GM21528 (cell line): ENCODE data around the gene SYNE3.
"Not testable (repeated sequence)": the region's sequence is repeated elsewhere in the genome, so short reads cannot be mapped to it uniquely, and the experiment has no call there.

ENCODE experiments used
- ATAC-seq: cut with Tn5 transposase; IDR thresholded peaks from one replicate; pipeline ENCODE4 v1.9.1; 2021; ENCODE audit warnings: mild to moderate bottlenecking, moderate library complexity; ENCODE audit not compliant: unreplicated experiment, low FRiP score

Gene SYNE3

GRCh38 chr14:95524706-95525512 is 8.5 kb upstream of the SYNE3 start:
- no peak for ATAC-seq

- ATAC-seq: no peak
These were observed 7.5 kb upstream of the SYNE3 start for GRCh38 chr14:95523815-95524448.

DNA sequence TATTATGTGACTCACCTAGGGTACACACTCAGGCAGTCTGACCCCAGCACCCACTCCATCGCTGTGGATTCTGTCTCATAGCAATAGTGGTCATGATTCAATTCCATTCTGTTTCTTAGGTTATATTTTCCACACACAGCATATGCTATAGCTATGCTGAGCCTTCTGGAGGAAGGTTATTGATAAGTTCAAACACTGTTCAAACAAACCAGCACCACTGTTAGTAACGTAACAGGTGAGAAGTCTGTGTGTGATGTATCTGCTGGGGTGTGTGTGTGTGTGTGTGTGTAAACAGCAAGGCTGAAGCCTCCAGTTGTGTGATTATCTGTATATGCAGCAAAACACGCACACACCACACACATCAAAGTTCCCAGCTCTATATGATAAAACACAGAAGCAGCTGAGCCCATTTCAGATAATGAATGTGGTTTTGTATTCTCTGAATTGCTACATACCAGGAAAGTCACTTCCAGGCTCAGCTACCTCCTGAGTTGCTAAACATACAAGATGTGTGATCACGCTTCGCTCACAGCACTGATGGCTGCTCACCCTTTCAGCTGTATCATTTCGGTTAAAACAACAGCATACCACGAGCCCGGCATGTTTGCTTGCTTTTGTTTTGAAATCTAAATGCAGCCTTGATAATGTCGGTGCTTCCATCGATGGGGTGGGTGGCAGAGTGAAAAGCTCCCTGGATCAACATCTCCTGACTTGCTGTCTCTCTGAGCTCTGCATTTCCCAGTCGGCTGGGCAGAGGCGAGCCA is 6.8 kb upstream of the SYNE3 start:
- ATAC-seq: no peak

- ATAC-seq: no peak
These were observed 6.1 kb upstream of the SYNE3 start for GRCh38 chr14:95522556-95522955.

DNA sequence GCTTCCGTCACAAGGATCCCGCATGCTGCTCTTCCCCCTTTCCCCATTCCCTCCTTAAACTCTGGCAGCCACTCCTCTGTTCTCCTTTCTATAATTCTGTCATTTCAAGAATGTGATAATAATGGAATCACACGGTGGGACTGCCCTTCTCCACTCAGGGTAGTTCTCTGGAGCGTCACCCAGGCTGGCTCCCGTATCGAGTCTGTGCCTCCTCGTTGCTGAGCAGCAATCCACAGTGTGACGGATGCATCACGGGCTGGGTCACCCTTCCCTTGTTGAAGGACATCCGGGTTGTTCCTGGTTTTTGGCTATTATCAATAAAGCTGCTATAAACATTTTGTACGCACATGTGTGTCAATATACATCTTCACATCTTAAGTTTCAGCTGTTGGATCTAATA is 5.7 kb upstream of the SYNE3 start:
- ATAC-seq: no peak

- ATAC-seq: no peak
These were observed 4.6 kb upstream of the SYNE3 start for GRCh38 chr14:95521001-95521400.

DNA sequence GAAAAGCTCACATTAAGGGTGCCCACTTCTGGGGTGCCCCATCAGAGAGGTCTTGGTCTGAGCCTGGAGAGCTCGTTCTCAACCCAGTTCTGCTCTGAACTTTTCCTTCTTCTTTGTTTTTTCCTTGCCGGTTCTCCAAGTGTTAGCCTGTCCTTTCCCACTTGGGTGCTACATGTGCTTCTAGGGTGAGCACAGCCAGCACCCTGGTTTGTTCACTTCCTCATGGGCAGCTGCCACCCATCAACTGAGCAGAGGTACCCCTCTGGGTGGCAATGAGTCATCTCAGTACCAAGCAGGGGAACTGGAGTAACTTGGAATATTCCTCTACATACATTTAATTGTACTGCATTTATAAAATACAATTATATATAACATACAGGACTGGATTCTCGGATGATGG is 3.9 kb upstream of the SYNE3 start:
- no peak for ATAC-seq

DNA sequence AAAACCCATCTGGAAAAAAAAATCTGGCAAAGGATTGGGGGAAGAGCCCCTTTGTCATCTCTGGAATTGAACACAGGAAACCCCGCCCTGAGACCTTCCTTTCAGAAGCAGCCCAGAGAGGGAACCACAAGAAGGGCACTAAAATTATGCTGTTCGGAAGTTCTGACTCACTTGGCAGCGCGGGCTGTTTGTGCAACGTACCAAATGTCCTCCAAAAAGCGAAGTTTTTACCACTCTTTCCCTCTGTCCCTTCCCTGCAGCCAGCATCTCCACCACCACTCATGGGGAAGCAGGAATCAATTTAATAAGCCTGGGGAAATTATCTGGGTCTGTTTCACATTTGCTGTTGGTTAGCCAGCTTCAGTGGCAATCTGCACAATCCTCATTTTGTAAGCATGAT is 3.2 kb upstream of the SYNE3 start:
- no peak for ATAC-seq

DNA sequence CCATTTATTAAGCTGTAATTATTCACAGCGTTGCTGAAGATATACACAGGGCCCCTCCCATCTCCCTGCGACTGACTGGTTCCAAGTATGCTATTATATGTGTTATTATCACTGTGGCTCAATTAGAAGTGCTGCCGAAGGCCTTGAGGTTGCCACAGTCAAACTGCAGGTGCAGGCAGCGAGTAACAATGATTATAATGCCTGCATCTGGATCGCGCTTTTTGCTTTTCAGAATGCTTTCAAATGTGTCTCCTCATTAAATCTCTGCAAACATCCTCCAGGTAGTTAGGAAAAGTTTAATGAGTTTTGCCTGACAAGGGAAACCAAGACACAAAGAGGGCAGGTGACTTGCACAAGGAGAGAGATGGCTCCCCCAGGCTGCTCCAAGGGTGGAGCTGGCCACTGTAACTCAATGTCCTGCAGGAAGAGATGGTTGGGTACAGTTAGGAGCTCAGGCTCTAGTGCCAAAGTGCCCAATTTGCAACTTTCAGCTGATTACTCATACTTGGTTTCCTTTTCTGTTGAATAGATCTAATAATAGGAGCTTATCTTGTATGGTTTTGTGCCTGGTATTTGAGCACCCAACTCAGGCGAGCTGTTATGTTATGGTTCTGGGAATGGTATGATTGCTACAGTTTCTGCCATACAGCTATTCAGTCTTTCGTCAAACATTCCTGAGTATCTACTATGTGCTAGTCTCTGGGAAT is 1.7 kb upstream of the SYNE3 start:
- peak; percentile 22 for ATAC-seq

DNA sequence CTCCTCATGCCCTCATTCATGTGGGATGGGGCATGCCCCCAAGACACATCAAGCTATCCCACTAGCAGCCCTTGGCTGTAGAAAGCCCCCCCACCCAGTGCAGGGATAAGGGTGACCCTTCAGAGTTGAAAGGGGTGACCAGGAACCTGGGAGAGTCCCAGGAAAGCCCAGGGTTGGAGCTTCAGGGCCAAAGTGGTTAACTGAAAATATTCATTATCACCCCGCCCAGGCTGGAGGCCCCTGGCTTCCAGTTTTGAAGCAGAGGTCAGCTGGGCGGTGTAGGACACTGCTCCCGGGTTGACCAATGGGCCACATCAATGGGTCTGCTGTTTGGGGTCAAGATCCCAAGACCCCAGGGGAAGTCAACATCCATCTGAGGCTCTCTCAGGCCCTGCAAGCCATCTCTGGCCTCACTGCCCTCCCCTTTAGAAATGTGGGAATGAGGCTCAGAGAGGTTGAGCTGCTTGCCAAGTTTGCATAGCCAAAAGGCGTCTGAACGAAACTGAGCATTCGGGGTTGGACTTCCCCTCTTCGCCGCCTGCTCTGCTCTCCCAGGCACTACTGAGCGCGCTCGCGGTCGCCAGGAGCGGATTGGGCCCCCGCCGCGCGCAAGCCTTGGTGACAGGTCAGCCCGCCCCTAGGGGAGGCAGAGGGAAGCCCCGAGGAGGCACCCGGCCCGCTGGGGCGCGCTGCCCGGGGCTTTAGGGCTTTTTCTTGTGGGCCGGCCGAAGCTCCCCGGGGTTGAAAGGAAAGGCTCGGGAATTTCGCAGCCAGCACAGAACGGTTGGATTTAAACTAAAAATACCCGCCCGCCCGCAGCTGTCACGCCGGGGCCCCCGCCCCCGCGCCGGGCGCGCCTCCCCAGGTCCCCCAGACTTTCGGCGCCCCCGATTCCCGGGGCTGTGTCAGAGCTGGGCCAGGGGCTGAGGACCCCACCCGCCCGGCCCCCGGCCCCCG is 576 bp downstream of the SYNE3 start:
- peak; percentile 84 for ATAC-seq

- ATAC-seq: no peak
These were observed 1.4 kb downstream of the SYNE3 start for GRCh38 chr14:95515080-95515489.

DNA sequence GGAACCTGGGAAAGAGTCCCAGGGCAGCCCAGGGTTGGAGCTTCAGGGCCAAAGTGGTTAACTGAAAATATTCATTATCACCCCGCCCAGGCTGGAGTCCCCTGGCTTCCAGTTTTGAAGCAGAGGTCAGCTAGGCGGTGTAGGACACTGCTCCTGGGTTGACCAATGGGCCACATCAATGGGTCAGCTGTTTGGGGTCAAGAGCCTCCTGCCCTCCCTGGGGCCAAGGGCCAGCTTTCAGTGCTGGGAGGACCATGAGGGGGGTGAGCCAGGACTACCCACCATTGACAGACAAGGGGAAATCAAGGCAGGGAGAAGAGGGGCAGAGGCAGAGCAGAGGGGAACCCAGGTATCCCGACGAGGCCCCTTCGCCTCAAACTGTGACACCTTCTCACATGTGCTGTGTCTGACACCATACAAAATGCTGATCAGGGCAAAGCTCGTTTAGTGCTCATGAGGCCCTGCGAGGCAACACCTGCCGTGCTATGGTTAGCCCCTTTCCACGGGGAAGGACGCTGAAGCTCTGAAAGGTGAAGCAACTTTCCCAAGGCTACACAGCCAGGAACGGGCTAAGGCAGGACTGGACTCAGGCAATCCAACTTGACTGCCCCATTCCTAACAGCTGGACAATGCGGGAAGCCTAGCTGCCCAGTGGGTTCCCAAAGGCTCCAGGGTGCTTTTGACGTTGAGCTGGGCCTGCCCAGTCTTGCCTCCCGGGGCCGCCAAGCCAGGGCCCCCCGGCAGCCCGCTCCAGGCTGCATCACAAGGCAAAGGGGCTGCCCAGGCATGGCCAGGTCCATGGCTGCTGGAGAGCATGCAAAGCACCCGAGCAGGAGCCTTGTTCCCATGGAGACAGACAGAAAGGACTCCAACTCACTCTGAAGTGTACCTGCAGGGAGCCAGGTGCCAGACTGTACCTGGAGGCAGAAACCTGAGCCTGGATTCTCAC is 2.0 kb downstream of the SYNE3 start:
- no peak for ATAC-seq

- no peak for ATAC-seq
These were observed 3.2 kb downstream of the SYNE3 start for GRCh38 chr14:95513291-95513690.

GRCh38 chr14:95511687-95512086 is 4.8 kb downstream of the SYNE3 start:
- ATAC-seq: no peak

- no peak for ATAC-seq
These were observed 5.6 kb downstream of the SYNE3 start for GRCh38 chr14:95510804-95511203.

GRCh38 chr14:95510344-95510743 is 6.1 kb downstream of the SYNE3 start:
- ATAC-seq: not testable (repeated sequence)

DNA sequence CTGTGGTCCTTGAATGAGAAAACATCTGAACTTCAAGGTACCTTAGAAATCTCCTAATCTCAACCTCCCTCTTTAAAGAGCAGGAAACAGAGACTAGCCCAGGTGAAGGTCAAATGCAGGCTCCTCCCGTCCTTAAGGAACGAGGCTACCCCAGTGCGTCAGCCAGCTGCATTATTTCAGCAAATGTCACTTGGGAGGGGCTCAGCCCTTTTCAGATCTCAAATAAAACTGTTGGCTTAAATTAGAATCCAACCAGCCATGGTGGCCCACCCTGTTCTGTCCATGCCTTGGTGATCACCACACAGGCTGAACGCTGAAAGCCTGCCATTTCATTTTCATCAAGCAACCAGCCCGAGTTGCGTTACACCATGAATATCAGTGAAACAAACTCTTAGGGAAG is 7.0 kb downstream of the SYNE3 start:
- ATAC-seq: no peak

DNA sequence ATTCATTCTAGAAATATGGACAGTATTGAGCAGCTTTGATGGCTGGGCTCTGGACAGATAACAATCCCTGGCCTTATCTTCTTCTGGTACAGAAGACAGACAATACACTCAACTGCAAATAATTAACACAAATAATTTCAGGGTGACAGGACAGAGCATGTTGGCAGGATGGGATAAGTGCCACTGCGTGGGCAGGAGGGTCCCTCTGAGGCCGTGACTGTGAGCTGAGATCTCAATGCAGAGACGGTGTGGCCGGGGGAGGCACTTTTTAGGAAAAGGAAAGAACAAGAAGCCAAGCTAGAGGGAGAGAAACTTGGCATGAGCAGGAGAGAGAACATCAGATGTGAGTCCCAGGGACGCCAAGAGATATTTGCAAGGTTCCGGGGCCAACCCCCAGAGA is 8.1 kb downstream of the SYNE3 start:
- no peak for ATAC-seq

DNA sequence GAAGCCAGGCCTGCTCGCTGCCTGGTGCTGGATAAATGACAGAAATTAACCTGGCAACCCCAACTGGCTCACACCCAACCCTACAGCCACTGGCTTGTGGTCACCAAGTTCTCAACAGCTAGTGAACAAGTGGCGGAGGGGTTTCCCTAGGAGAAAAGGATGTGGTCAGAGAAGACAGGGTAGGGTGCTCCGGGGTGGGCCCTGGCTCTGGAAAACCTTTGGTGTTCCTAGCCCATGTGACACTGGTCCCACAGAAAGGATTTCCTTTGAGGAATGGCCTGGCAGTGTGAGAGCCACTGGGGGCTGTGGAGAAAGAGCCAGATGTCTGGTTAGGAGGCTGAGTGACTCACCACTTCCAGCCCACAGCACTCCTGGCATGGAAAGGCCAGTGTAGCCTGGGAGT is 8.7 kb downstream of the SYNE3 start:
- no peak for ATAC-seq
